Lung (tissue), 12 donors: ENCODE data around the gene FILIP1L. TPM values are rescaled to one million over a fixed set of nuclear protein-coding genes. Genes with fewer than 3 reads are reported as not detected.

Experiments used
- ATAC-seq: fragments of 200-7000 bp; cut with Tn5 transposase; one replicate; pipeline ENCODE4 v1.9.1; 2020; ENCODE audit warnings: moderate number of reproducible peaks; ENCODE audit not compliant: insufficient read depth, low FRiP score
- DNase-seq, 3 donors: peaks; one replicate each; pipeline ENCODE4 v3.0.0-alpha.2; 2013 to 2017
- H3K27ac ChIP-seq, 2 donors: one replicate each; pipeline ENCODE4 v1.5.1; 2013; ENCODE audit warnings: mild to moderate bottlenecking in 2 of 2, moderate library complexity in 2 of 2, control low read depth in 1 of 2, inconsistent platforms in 1 of 2, low read depth in 1 of 2, low read length in 1 of 2
- H3K27me3 ChIP-seq, 3 donors: one replicate each; pipeline ENCODE4 v1.5.1; 2013; ENCODE audit warnings: low read length in 2 of 3; ENCODE audit not compliant: control insufficient read depth in 3 of 3, insufficient read depth in 3 of 3
- H3K36me3 ChIP-seq, 4 donors: one replicate each; pipeline ENCODE4 v1.5.1; 2013; ENCODE audit warnings: low read length in 4 of 4, mild to moderate bottlenecking in 1 of 4, moderate library complexity in 1 of 4; ENCODE audit not compliant: control insufficient read depth in 4 of 4, insufficient read depth in 4 of 4
- H3K4me1 ChIP-seq, 5 donors: one replicate each; pipeline ENCODE4 v1.5.1; 2013; ENCODE audit warnings: low read length in 5 of 5, mild to moderate bottlenecking in 2 of 5, moderate library complexity in 1 of 5; ENCODE audit not compliant: control insufficient read depth in 5 of 5, insufficient read depth in 5 of 5
- H3K4me3 ChIP-seq: one replicate; pipeline ENCODE4 v1.5.1; 2013; ENCODE audit warnings: mild to moderate bottlenecking, control low read depth, moderate library complexity
- H3K9ac ChIP-seq, 2 donors: one replicate each; pipeline ENCODE4 v1.5.1; 2013; ENCODE audit warnings: low read length in 2 of 2, control low read depth in 1 of 2; ENCODE audit not compliant: insufficient read depth in 1 of 2
- H3K9me3 ChIP-seq, 4 donors: one replicate each; pipeline ENCODE4 v1.5.1; 2013; ENCODE audit warnings: low read length in 3 of 4, mild to moderate bottlenecking in 1 of 4, moderate library complexity in 1 of 4; ENCODE audit not compliant: control insufficient read depth in 4 of 4, insufficient read depth in 3 of 4
- whole genome bisulfite sequencing, 2 donors: extraction: QIAGEN DNeasy Blood & Tissue Kit; methylation state at CpG; one replicate each; pipeline ENCODE4 v1.1.7; 2013; 5-methylcytosine and 5-hydroxymethylcytosine counted together
- polyA plus RNA-seq, 2 donors: library from polyadenylated mRNA; stranded (reverse); fragments of 200-250 nt; gene quantifications; one replicate each; pipeline ENCODE4 v1.2.1, GENCODE V29; 2013
- total RNA-seq, 2 donors: library from RNA; depleted of rRNA in 1 of 2; stranded (reverse); fragments of >200 nt in 1 of 2; gene quantifications; one replicate each; pipeline ENCODE4 v1.2.1, GENCODE V29; 2014 to 2021
- TF ChIP-seq, protein P1 (sequence below): IDR thresholded peaks from 2 replicates; pipeline ENCODE4 v1.5.1; 2012; ENCODE audit warnings: mild to moderate bottlenecking; ENCODE audit errors: control extremely low read depth, extremely low read depth
- donor health status: control.
- donor health status: control.
- donor health status: Bipolar disorder and iron deficiency.
- donor health status: healthy.
- donor health status: DM: yes; HTN: yes; CAD: no.

The FILIP1L gene
- total and polyA plus RNA-seq, 4 donors = 8.3 to 27.8 (median 22.5) TPM

DNA sequence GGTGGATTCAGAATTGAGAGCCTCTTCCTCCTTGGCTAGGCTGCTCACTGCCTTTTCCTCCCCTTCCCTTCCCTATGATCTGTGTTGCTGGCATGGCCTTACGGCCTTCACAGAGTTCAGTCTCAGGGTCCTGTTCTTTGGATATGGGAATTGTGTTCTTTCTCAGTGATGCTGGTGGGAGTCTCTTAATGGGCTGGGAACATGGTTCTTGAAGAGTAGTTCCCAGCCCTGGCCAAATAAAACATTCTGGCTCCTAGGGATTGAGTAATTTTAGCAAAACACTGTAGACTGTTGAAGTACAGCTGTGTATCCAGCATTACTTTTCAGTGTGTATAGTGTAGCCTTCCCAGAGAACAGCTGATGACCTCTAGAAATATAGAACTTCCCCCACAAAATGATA is 22.6 kb upstream of the FILIP1L start:
- WGBS, 2 donors = 73 to 76% methylated on average over 1 of the region's 1 CpG
- Histone ChIP-seq H3K36me3 (no peaks in the 10 kb centered on the region), H3K4me3 (no peak overlapping the region), H3K4me1 (peaks cover 0 to 3% (median 0%) of the 10 kb centered on the region in 5 donors), H3K9me3 (no peaks in the 10 kb centered on the region), H3K9ac (no peak overlapping the region), H3K27ac (no peak overlapping the region), H3K27me3 (no peaks in the 10 kb centered on the region)
- TF ChIP-seq, protein P1, sequence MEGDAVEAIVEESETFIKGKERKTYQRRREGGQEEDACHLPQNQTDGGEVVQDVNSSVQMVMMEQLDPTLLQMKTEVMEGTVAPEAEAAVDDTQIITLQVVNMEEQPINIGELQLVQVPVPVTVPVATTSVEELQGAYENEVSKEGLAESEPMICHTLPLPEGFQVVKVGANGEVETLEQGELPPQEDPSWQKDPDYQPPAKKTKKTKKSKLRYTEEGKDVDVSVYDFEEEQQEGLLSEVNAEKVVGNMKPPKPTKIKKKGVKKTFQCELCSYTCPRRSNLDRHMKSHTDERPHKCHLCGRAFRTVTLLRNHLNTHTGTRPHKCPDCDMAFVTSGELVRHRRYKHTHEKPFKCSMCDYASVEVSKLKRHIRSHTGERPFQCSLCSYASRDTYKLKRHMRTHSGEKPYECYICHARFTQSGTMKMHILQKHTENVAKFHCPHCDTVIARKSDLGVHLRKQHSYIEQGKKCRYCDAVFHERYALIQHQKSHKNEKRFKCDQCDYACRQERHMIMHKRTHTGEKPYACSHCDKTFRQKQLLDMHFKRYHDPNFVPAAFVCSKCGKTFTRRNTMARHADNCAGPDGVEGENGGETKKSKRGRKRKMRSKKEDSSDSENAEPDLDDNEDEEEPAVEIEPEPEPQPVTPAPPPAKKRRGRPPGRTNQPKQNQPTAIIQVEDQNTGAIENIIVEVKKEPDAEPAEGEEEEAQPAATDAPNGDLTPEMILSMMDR = no peak
- ATAC-seq (no peak), DNase-seq (peak in 1 of 3 donors; percentile 47)

- H3K36me3 ChIP-seq = no peaks in the 10 kb centered on the region
- H3K27ac ChIP-seq = no peak overlapping the region
- H3K9ac ChIP-seq = no peak overlapping the region
- TF ChIP-seq, protein P1 = no peak
- ATAC-seq = no peak
- peaks cover 0 to 4% (median 0%) of the 10 kb centered on the region in 5 donors for H3K4me1 ChIP-seq
- H3K4me3 ChIP-seq = no peak overlapping the region
- no peaks in the 10 kb centered on the region for H3K27me3 ChIP-seq
- no peaks in the 10 kb centered on the region for H3K9me3 ChIP-seq
- WGBS, 2 donors = 59 to 83% methylated on average over 6 of the region's 6 CpGs
- DNase-seq = no peak
These were observed 16.9 kb upstream of the FILIP1L start for GRCh38 chr3:100131241-100131640.

- TF ChIP-seq, protein P1 = no peak
- WGBS, 2 donors = 51 to 77% methylated on average over 1 of the region's 1 CpG
- DNase-seq (no peak), ATAC-seq (no peak)
- H3K9ac ChIP-seq = no peak overlapping the region
- H3K4me1 ChIP-seq = peaks cover 0 to 4% (median 0%) of the 10 kb centered on the region in 5 donors
- no peak overlapping the region for H3K4me3 ChIP-seq
- no peak overlapping the region for H3K27ac ChIP-seq
- H3K36me3 ChIP-seq = no peaks in the 10 kb centered on the region
- H3K27me3 ChIP-seq = no peaks in the 10 kb centered on the region
- no peaks in the 10 kb centered on the region for H3K9me3 ChIP-seq
These were observed 15.6 kb upstream of the FILIP1L start for GRCh38 chr3:100129941-100130340.

DNA sequence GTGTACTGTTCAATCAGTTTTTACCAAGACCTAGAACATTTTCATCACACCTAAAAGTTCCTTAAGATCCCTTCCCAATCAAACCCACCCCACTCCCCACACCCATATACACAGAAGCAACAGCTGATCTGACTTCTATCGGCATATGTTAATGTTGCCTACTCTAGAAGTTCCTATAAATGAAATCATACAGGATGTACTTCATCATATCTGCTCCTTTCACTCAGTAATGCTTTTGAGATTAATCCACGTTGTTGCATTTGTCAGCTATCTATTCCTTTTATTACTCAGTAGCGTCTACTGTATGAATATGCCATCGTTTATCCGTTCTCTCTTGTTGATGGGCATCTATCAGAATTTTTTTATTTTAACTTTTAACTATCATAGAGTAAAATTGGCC is 14.3 kb upstream of the FILIP1L start:
- ATAC-seq = no peak
- no peak for DNase-seq
- Histone ChIP-seq H3K9ac (no peak overlapping the region), H3K27me3 (no peaks in the 10 kb centered on the region), H3K9me3 (no peaks in the 10 kb centered on the region), H3K4me3 (no peak overlapping the region), H3K27ac (no peak overlapping the region), H3K36me3 (no peaks in the 10 kb centered on the region), H3K4me1 (peaks cover 0 to 4% (median 0%) of the 10 kb centered on the region in 5 donors)
- TF ChIP-seq, protein P1 = no peak
- 81 to 86% methylated on average over 5 of the region's 5 CpGs for WGBS, 2 donors
